ENCODE data around the gene UPF3B. TPM values are rescaled to one million over a fixed set of nuclear protein-coding genes. Genes with fewer than 3 reads are reported as not detected.

The UPF3B gene
- total and polyA plus RNA-seq, 9 of the 15 experiments (the other 6 are each of a cell fraction or from before 2014, with no cell fraction given), result 17.6 to 57.0 (median 32.3) TPM

DNA sequence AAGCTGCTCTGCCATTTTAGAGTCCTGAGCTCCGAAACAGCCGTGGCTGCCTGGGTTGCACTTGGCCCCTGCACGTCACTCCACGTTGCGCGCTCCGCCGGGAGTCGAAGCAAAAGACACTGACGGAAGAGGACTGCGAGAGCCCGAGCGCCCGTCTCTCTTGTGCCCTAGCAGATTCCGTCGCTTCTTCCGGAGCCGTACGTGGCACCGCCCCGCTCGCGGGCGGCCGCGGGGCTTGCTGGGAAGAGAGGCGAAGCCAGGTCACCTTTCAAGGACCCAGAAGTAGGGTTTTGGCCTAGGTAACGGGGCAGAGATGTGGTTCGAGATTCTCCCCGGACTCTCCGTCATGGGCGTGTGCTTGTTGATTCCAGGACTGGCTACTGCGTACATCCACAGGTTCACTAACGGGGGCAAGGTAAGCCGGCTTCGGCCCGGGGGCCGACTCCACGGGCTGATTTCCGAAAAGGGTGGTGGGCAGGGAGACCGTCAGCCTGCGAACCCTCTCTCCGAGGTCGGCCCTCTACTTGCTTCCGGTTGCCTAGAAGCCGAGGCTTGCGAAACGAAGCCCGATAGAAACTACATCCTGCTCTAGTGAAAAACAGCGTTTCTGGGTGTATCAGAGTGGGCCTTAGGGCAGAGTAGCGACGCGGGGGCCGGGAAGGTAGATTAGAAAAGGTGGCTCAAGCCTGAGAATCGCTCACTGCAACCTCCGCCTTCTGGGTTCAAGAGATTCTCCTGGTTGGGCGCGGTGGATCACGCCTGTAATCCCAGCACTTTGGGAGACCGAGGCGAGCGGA is 19.0 kb upstream of the UPF3B start, which contains the start of the genes NDUFA1 and RNF113A (continued):
- TF ChIP-seq, protein P1, sequence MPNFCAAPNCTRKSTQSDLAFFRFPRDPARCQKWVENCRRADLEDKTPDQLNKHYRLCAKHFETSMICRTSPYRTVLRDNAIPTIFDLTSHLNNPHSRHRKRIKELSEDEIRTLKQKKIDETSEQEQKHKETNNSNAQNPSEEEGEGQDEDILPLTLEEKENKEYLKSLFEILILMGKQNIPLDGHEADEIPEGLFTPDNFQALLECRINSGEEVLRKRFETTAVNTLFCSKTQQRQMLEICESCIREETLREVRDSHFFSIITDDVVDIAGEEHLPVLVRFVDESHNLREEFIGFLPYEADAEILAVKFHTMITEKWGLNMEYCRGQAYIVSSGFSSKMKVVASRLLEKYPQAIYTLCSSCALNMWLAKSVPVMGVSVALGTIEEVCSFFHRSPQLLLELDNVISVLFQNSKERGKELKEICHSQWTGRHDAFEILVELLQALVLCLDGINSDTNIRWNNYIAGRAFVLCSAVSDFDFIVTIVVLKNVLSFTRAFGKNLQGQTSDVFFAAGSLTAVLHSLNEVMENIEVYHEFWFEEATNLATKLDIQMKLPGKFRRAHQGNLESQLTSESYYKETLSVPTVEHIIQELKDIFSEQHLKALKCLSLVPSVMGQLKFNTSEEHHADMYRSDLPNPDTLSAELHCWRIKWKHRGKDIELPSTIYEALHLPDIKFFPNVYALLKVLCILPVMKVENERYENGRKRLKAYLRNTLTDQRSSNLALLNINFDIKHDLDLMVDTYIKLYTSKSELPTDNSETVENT (CRISPR knock-in tag; IDR thresholded peaks at IDR 0.05), result peak; percentile 55; the same call in 1 of the 2 replicates
- TF ChIP-seq ZNF23 (CRISPR knock-in tag; IDR thresholded peaks at IDR 0.05), result no peak
- no peak for TF ChIP-seq SPI1 (IDR thresholded peaks at IDR 0.05; ENCODE audit: borderline replicate concordance, low read depth, low read length)
- TF ChIP-seq, protein P2, sequence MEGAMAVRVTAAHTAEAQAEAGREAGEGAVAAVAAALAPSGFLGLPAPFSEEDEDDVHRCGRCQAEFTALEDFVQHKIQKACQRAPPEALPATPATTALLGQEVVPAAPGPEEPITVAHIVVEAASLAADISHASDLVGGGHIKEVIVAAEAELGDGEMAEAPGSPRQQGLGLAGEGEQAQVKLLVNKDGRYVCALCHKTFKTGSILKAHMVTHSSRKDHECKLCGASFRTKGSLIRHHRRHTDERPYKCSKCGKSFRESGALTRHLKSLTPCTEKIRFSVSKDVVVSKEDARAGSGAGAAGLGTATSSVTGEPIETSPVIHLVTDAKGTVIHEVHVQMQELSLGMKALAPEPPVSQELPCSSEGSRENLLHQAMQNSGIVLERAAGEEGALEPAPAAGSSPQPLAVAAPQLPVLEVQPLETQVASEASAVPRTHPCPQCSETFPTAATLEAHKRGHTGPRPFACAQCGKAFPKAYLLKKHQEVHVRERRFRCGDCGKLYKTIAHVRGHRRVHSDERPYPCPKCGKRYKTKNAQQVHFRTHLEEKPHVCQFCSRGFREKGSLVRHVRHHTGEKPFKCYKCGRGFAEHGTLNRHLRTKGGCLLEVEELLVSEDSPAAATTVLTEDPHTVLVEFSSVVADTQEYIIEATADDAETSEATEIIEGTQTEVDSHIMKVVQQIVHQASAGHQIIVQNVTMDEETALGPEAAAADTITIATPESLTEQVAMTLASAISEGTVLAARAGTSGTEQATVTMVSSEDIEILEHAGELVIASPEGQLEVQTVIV (CRISPR knock-in tag; IDR thresholded peaks at IDR 0.05; ENCODE audit: borderline replicate concordance), result no peak
- no peak for TF ChIP-seq ILF3 (IDR thresholded peaks at IDR 0.05; ENCODE audit: borderline replicate concordance)
- TF ChIP-seq DIDO1 (tag; IDR thresholded peaks at IDR 0.05; ENCODE audit: low read depth), result no peak
- TF ChIP-seq PHB2 (IDR thresholded peaks at IDR 0.05; ENCODE audit: low read depth), result no peak
- TF ChIP-seq ZFPM2 (CRISPR knock-in tag; IDR thresholded peaks at IDR 0.05), result no peak
- no peak for TF ChIP-seq PURB (CRISPR knock-in tag; IDR thresholded peaks at IDR 0.05; ENCODE audit: low read depth)
- no peak for TF ChIP-seq RAD21 (CRISPR knock-in tag; conservative IDR thresholded peaks at IDR 0.05 in 1 of 2, IDR thresholded peaks at IDR 0.05 in 1 of 2)
- no peak for TF ChIP-seq NFXL1 (CRISPR knock-in tag; IDR thresholded peaks at IDR 0.05)
- TF ChIP-seq JUNB (CRISPR knock-in tag; conservative IDR thresholded peaks at IDR 0.05), result no peak
- no peak for TF ChIP-seq KAT8 (IDR thresholded peaks at IDR 0.05; ENCODE audit: low read depth)
- TF ChIP-seq, protein P3, sequence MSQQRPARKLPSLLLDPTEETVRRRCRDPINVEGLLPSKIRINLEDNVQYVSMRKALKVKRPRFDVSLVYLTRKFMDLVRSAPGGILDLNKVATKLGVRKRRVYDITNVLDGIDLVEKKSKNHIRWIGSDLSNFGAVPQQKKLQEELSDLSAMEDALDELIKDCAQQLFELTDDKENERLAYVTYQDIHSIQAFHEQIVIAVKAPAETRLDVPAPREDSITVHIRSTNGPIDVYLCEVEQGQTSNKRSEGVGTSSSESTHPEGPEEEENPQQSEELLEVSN (IDR thresholded peaks at IDR 0.05; ENCODE audit: borderline replicate concordance in 1 of 2, extremely low read depth in 1 of 2, insufficient read depth in 1 of 2, insufficient read length in 1 of 2, low read depth in 1 of 2, low read length in 1 of 2, poor library complexity in 1 of 2, severe bottlenecking in 1 of 2), result peak; percentile 73 to 76
- no peak for TF ChIP-seq SETDB1 (IDR thresholded peaks at IDR 0.05; ENCODE audit: low read length)
- TF ChIP-seq, protein P4, sequence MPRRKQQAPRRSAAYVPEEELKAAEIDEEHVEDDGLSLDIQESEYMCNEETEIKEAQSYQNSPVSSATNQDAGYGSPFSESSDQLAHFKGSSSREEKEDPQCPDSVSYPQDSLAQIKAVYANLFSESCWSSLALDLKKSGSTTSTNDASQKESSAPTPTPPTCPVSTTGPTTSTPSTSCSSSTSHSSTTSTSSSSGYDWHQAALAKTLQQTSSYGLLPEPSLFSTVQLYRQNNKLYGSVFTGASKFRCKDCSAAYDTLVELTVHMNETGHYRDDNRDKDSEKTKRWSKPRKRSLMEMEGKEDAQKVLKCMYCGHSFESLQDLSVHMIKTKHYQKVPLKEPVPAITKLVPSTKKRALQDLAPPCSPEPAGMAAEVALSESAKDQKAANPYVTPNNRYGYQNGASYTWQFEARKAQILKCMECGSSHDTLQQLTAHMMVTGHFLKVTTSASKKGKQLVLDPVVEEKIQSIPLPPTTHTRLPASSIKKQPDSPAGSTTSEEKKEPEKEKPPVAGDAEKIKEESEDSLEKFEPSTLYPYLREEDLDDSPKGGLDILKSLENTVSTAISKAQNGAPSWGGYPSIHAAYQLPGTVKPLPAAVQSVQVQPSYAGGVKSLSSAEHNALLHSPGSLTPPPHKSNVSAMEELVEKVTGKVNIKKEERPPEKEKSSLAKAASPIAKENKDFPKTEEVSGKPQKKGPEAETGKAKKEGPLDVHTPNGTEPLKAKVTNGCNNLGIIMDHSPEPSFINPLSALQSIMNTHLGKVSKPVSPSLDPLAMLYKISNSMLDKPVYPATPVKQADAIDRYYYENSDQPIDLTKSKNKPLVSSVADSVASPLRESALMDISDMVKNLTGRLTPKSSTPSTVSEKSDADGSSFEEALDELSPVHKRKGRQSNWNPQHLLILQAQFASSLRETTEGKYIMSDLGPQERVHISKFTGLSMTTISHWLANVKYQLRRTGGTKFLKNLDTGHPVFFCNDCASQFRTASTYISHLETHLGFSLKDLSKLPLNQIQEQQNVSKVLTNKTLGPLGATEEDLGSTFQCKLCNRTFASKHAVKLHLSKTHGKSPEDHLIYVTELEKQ (CRISPR knock-in tag; IDR thresholded peaks at IDR 0.05), result no peak
- TF ChIP-seq POLR2G (IDR thresholded peaks at IDR 0.05; ENCODE audit: low read depth, low read length), result peak; percentile 99
